GM18505 (cell line): ENCODE data around the gene TAS2R40.
"Not testable (repeated sequence)": the region's sequence is repeated elsewhere in the genome, so short reads cannot be mapped to it uniquely, and the experiment has no call there.

Experiments
- ATAC-seq: cut with Tn5 transposase; IDR thresholded peaks from one replicate; pipeline ENCODE4 v1.9.1; 2021; ENCODE audit not compliant: unreplicated experiment
- POLR2A ChIP-seq: IDR thresholded peaks from 4 replicates; pipeline ENCODE4 v1.6.1; 2011; ENCODE audit warnings: borderline replicate concordance; ENCODE audit not compliant: insufficient read depth, insufficient read length; ENCODE audit errors: extremely low read depth

The TAS2R40 gene

DNA sequence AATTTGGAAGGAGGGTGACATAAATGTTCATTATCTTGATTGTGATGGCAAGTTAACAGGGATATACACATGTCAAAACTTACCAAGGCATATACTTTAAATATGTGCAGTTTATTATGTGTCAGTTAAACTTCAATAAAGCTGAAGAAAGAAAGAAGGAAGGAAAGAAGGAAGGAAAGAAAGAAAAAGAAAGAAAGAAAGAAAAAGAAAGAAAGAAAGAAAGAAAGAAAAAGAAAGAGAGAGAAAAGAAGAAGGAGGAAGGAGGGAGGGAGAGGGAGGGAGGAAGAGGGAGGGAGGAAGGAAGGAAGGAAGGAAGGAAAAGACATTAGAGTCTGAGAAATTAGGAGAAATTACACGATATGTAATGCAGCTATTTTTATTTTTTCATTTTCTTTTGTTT lies 25.5 kb downstream of the TAS2R40 start:
- TF ChIP-seq POLR2A = no peak

DNA sequence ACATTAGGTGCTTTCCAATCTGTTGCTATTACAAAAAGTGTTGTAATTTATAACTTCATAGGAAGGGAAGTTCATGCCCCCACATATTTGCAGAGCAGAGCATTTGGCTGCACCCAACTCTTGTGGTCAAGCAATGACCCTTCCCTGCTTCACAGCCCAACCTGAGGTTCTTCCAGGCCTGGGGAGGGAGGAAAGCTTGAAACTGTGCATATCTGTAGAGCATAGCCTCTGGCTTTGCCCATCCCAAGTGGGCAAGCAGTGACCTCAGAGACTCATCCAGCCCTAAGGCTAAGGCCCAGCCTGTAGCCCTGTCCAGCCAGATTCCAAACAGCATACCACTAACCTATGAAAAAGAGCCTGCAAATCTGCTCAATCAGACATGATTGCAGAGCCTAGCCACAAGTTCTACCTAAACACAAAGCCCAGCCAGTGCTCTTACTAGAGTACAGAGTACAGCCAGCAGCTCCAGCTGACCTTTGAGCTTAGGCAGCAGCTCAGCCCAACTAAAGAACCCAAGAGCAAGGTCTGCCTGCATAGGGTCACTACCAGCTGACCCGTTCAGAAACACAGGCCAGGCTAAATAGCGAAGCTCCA lies 27.0 kb downstream of the TAS2R40 start:
- no peak for TF ChIP-seq POLR2A
- no peak for ATAC-seq

More for the DNA sequence above, 25.5 kb downstream of the TAS2R40 start:
- no peak for ATAC-seq

DNA sequence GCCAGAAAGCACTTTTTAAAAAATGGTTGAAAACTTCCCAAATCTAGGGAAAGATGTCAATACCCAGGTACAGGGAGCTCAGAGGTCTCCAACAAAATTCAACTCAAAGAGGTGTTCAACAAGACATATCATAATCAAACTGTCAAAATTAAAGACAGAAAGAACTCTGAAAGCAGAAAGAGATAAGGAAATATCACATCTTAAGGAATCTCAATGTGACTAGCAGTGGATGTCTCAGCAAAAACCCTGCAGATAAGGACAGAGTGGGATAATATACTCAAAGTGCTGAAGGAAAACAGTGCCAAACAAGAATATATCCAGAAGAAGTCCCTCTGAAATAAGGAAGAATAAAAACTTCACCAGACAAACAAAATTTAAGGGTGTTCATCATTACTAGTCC lies 28.4 kb downstream of the TAS2R40 start:
- no peak for TF ChIP-seq POLR2A
- ATAC-seq = no peak

DNA sequence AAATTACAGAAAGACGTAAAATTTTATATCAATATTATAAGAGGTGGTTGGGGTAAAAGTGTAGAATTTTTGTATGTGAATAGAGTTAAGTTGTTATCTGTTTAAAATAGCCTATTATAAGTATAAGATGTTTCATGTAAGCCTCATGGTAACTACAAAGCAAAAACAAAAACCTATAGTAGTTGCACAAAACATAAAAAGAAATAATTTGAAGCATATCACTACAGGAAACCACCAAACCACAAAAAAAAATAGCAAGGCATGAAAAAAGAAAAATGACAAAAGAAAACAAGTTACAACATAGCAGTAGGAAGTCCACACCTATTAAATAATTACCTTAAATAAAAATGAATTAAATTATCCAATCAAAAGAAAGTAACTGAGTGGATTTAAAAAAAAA lies 29.0 kb downstream of the TAS2R40 start:
- no peak for TF ChIP-seq POLR2A
- no peak for ATAC-seq

DNA sequence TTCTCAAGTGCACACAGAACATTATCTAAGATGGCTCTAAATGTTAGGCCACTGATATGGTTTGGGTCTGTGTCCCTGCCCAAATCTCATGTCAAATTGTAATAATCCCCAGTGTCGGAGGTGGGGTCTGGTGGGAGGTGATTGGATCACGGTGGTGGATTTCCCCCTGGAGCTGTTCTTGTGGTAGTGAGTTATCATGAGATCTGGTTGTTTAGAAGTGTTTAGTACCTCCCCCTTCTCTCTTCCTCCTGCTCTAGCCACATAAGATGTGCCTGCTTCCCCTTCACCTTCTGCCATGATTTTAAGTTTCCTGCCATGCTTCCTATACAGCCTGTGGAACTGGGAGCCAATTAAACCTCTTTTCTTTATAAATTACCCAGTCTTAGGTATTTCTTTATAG lies 30.2 kb downstream of the TAS2R40 start:
- no peak for TF ChIP-seq POLR2A
- no peak for ATAC-seq

DNA sequence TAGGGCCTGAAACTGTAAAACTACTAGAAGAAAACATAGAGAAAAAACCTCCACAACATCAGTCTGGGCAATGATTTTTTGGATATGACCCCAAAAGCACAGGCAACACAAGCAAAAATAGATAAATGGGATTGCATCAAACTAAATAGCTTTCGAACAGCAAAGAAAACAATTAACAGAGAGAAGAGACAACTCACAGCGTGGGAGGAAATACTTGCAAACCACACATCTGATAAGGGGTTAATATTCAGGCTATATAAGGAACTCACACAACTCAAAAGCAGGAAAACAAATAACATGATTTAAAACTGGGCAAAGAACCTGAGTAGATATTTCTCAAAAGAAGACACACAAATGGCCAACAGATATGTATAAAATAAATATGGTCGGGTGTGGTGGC lies 33.7 kb downstream of the TAS2R40 start:
- no peak for TF ChIP-seq POLR2A
- ATAC-seq = no peak

- peak; percentile 7 for ATAC-seq
Measured at GRCh38 chr7:143256325-143256724, 34.5 kb downstream of the TAS2R40 start.

DNA sequence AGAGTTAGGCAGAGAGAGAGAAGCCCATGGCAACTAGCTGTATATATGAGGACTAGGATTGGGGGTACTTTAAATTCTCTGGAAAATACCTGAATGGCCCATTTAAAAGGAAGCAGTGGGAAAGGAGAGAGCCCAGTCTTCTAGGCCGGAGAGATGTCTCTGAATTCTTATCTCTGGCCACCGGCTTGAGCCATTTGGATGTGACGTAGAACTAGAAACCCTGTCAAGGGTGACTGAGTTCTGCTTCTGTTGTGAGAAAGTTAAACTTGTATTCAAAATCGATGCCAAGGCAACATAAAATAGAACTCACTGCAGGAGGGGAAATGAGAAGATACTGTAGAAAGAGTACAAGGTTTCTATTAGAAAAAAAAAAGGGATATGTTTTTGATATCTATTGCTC lies 35.1 kb downstream of the TAS2R40 start:
- ATAC-seq = peak; percentile 78
- TF ChIP-seq POLR2A = no peak

More at GRCh38 chr7:143256325-143256724, 34.5 kb downstream of the TAS2R40 start:
- TF ChIP-seq POLR2A = no peak

DNA sequence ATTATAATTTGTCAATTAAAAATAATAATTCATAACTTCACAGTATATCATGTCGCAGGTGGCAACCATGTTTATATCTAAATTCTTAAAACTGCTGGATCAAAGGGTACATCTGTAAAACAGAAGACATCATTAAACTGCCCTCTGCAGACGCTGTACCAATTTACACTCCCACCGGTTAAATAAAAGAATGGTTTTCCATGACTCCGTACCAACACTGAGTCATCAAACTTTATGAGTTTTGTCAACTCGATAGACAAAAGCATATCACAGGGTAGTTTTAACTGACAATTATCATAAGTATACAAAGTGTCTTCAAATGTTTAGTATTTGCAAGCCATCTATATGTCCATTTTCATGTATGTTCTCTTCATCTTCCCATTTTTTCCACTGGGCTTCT lies 35.7 kb downstream of the TAS2R40 start:
- TF ChIP-seq POLR2A = no peak
- ATAC-seq = no peak

- ATAC-seq = no peak
- no peak for TF ChIP-seq POLR2A
Measured at GRCh38 chr7:143258831-143259230, 37.0 kb downstream of the TAS2R40 start.

- no peak for TF ChIP-seq POLR2A
- ATAC-seq = no peak
Measured at GRCh38 chr7:143259765-143260164, 37.9 kb downstream of the TAS2R40 start.

GRCh38 chr7:143261901-143262300 lies 40.1 kb downstream of the TAS2R40 start:
- no peak for TF ChIP-seq POLR2A
- no peak for ATAC-seq

DNA sequence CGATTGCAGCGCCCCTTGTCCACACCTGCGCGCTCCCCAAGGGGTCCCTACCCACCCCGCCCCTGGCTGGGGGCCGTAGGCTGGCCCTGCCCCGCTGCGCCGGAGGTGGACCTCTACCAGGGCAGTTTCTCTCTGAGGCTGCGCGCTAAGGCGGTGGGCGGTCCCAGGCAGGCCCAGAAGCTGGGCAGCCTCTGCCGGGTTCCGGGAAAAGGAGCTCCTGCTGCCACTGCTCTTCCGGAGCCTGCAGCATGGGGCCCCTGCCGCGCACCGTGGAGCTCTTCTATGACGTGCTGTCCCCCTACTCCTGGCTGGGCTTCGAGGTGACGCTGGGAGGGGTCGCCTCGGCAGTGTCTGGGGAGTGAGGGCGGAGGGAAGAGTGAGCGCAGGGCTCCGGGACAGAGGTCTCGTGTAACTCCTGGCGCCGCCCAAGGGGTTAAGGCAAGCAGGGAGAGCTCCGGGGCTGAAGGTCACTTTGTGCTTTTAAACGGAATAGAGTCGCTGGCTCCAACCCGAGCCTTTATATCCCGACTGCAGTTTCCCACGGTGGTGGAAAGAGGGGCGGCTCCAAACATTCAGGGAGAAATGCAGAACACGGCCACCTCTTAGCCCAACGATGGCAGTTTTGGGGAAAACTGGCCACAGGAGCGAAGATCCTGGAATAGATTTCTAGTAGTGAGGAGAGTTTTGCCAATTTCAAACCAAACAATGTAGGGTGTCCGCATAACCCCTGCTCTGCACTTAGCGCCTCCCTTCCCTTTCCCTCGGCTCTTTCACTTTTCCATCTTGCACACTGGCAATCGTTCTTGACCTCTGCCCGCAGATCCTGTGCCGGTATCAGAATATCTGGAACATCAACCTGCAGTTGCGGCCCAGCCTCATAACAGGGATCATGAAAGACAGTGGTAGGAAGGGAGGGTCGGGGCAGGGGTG lies 41.7 kb downstream of the TAS2R40 start, which contains the start of gene GSTK1:
Gene GSTK1, plus strand, starts transcription at position 176 of the 930 bp plus-strand sequence. Its CDS starts 73 bp downstream, at position 249.
- TF ChIP-seq POLR2A = peak; percentile 95
- peak; percentile 97 for ATAC-seq

GRCh38 chr7:143264196-143264568 lies 42.3 kb downstream of the TAS2R40 start:
- ATAC-seq = not testable (repeated sequence)
